SK-N-SH treated with all-trans-retinoic acid at 6 μM for 48 hours (cell line): ENCODE results near the gene NLE1.

Experiments
- CREB5 ChIP-seq: fragments of 250-450 bp; sonication (Bioruptor Pico); IDR thresholded peaks from 2 replicates; pipeline ENCODE4 v1.5.1; 2020; ENCODE audit warnings: low read depth, mild to moderate bottlenecking, moderate library complexity
- RARB ChIP-seq: fragments of 250-450 bp; sonication (Bioruptor Pico); IDR thresholded peaks from 2 replicates; pipeline ENCODE4 v1.8.0; 2021; ENCODE audit warnings: mild to moderate bottlenecking, moderate library complexity
- TCF4 ChIP-seq: fragments of 250-450 bp; sonication (Bioruptor Pico); IDR thresholded peaks from 2 replicates; pipeline ENCODE4 v1.8.0; 2021; ENCODE audit warnings: mild to moderate bottlenecking, moderate library complexity, borderline replicate concordance
- ZNF8 ChIP-seq: fragments of 450-650 bp; formaldehyde crosslinking; IDR thresholded peaks from 2 replicates; pipeline ENCODE4 v1.5.0; 2020; ENCODE audit warnings: mild to moderate bottlenecking, moderate library complexity

GRCh38 chr17:35160354-35161201 lies 18.5 kb upstream of the NLE1 start:
- TF ChIP-seq RARB (CRISPR knock-in tag) (no peak), CREB5 (CRISPR knock-in tag) (no peak), ZNF8 (CRISPR knock-in tag) (no peak), TCF4 (CRISPR knock-in tag) (no peak)
